ENCODE results near the gene TRIM60. TPM values are rescaled to one million over a fixed set of nuclear protein-coding genes. Genes with fewer than 3 reads are reported as not detected.

The TRIM60 gene
- total RNA-seq, 4 donors from 2014 or later = not detected

DNA sequence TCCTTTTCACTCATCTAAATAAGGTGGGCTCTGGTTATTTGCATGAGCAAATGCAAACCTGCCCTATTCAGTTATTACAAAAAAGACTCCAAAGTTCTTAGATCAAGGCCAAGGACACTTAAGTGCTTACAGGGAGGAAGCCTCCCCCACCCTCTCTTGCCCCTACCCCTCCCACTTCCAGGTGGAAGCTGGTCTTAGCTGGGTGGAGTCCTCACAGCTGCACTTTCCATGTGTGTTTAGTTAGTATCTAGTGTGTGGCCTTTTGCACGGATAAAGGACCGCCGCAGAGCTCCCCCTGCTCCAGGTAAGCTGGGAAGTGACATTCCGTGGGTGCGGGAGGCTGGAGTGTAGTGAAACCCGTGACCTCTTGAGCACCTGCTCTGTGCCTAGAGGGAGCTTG, 21.8 kb downstream of the TRIM60 start, which contains the start of gene TRIM75:
TRIM75 (plus strand) TSS at position 222 of the 400 bp plus-strand sequence. CDS start 5,282 bp downstream, outside the sequence.
- Histone ChIP-seq H3K36me3 (no peaks in the 10 kb centered on the region), H3K9me3 (no peaks in the 10 kb centered on the region), H3K4me1 (no peaks in the 10 kb centered on the region), H3K4me3 (no peak within 1 kb of the TSS), H3K27ac (no peak within 1 kb of the TSS), H3K27me3 (no peaks in the 10 kb centered on the region)
- ATAC-seq = no peak
- WGBS, 2 donors (ENCODE audit: low coverage in 1 of 2) = 0% methylated on average over 1 of the region's 6 CpGs; no CpG with 5 or more reads in 1 of the 2 donors
- TF ChIP-seq, protein P1, sequence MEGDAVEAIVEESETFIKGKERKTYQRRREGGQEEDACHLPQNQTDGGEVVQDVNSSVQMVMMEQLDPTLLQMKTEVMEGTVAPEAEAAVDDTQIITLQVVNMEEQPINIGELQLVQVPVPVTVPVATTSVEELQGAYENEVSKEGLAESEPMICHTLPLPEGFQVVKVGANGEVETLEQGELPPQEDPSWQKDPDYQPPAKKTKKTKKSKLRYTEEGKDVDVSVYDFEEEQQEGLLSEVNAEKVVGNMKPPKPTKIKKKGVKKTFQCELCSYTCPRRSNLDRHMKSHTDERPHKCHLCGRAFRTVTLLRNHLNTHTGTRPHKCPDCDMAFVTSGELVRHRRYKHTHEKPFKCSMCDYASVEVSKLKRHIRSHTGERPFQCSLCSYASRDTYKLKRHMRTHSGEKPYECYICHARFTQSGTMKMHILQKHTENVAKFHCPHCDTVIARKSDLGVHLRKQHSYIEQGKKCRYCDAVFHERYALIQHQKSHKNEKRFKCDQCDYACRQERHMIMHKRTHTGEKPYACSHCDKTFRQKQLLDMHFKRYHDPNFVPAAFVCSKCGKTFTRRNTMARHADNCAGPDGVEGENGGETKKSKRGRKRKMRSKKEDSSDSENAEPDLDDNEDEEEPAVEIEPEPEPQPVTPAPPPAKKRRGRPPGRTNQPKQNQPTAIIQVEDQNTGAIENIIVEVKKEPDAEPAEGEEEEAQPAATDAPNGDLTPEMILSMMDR (IDR thresholded peaks at IDR 0.05) = no peak
- TF ChIP-seq POLR2AphosphoS5 (IDR thresholded peaks at IDR 0.05) (no peak), EP300 (IDR thresholded peaks at IDR 0.05) (no peak), POLR2A (IDR thresholded peaks at IDR 0.05) (no peak)

DNA sequence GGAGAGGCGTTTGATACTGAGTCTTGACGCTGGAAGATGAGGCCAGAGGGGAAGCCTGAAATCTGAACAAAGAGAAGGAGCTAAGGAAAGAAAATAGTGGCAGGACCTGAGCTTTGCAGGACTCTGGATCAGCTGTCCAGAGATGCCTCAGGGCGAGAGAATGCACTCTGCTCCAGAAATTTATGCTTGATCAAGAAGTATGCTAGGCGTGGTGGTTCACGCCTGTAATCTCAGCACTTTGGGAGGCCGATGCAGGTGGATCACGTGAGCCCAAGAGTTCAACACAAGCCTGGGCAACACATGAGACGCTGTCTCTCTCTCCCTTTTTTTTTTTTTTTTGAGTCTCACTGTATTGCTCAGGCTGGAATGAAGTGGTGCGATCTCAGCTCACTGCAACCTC, 23.8 kb downstream of the TRIM60 start:
- no peak for TF ChIP-seq POLR2A (IDR thresholded peaks at IDR 0.05)
- TF ChIP-seq EP300 (IDR thresholded peaks at IDR 0.05) = no peak
- no peak for TF ChIP-seq POLR2AphosphoS5 (IDR thresholded peaks at IDR 0.05)
- TF ChIP-seq, protein P1 (IDR thresholded peaks at IDR 0.05) = no peak
- H3K36me3 ChIP-seq = no peaks in the 10 kb centered on the region
- no peak for ATAC-seq
- no peak overlapping the region for H3K27ac ChIP-seq
- no peak overlapping the region for H3K4me3 ChIP-seq
- WGBS, 2 donors (ENCODE audit: low coverage in 1 of 2) = 95 to 100% methylated on average over 2 to 7 of the region's 9 CpGs
- H3K9me3 ChIP-seq = no peaks in the 10 kb centered on the region
- H3K27me3 ChIP-seq = no peaks in the 10 kb centered on the region
- H3K4me1 ChIP-seq = no peaks in the 10 kb centered on the region

DNA sequence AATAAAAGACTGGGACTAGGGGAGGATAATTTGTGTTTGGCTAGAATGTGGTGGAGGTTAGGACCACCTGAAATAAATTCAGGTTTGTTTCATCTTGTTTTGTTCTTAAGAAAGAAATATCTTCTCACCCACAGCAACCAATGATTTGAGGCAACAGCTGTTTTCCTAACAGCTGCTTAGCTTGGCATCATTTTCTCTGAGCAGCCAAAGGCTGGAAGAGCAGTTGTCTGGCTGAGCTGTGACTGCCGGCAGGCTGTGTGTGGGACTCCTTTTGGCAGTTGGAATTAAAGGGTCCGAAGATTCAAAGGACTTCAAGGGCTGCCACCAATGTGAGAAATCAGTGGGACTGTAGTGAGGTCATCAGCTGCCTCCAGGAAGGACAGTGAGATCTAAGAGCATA, 26.9 kb downstream of the TRIM60 start:
- Histone ChIP-seq H3K4me1 (no peaks in the 10 kb centered on the region), H3K4me3 (no peak overlapping the region), H3K9me3 (no peaks in the 10 kb centered on the region), H3K27ac (no peak overlapping the region), H3K36me3 (no peaks in the 10 kb centered on the region), H3K27me3 (no peaks in the 10 kb centered on the region)
- no peak for ATAC-seq
- WGBS, 2 donors (ENCODE audit: low coverage in 1 of 2) = no CpG with 5 or more reads among the region's 2 CpGs
- TF ChIP-seq POLR2AphosphoS5 (IDR thresholded peaks at IDR 0.05) = no peak
- TF ChIP-seq, protein P1 (IDR thresholded peaks at IDR 0.05) = no peak
- TF ChIP-seq POLR2A (IDR thresholded peaks at IDR 0.05) = no peak
- no peak for TF ChIP-seq EP300 (IDR thresholded peaks at IDR 0.05)

DNA sequence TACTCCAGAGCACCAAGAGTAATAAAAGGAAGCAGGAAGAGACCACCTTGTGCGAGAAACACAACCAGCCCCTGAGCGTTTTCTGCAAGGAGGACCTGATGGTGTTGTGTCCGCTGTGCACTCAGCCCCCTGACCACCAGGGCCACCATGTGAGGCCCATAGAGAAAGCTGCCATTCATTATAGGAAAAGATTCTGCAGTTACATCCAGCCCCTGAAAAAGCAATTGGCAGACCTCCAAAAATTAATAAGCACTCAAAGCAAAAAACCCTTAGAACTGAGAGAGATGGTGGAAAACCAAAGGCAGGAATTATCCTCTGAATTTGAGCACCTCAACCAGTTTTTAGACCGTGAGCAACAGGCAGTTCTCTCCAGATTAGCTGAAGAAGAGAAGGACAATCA, 27.6 kb downstream of the TRIM60 start:
- no peaks in the 10 kb centered on the region for H3K27me3 ChIP-seq
- H3K9me3 ChIP-seq = no peaks in the 10 kb centered on the region
- no peak overlapping the region for H3K27ac ChIP-seq
- no peak overlapping the region for H3K4me3 ChIP-seq
- WGBS, 2 donors (ENCODE audit: low coverage in 1 of 2) = 36 to 60% methylated on average over 1 of the region's 4 CpGs
- TF ChIP-seq POLR2AphosphoS5 (IDR thresholded peaks at IDR 0.05) (no peak), EP300 (IDR thresholded peaks at IDR 0.05) (no peak), POLR2A (IDR thresholded peaks at IDR 0.05) (no peak)
- TF ChIP-seq, protein P1 (IDR thresholded peaks at IDR 0.05) = no peak
- no peaks in the 10 kb centered on the region for H3K4me1 ChIP-seq
- H3K36me3 ChIP-seq = no peaks in the 10 kb centered on the region
- ATAC-seq = no peak

DNA sequence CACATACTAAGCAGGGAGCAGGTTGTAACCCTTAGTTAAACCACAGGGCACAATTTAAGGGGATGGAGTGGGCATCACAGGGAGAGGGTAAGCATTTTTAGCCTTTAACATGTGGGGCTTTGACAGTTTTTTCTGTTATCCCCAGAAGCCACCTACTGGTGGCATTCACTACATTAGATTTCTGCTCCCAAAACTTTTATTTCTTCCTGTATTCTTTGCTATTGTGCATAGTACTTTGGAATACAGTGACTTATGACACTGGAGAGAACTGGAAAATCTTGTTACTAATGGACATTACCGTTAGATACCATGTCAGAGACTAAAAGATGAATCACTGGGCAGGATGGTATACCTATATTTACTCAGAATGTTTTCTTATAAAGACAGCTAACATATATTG, 29.1 kb downstream of the TRIM60 start:
- Histone ChIP-seq H3K4me1 (no peaks in the 10 kb centered on the region), H3K27ac (no peak overlapping the region), H3K36me3 (no peaks in the 10 kb centered on the region), H3K27me3 (no peaks in the 10 kb centered on the region), H3K9me3 (no peaks in the 10 kb centered on the region), H3K4me3 (no peak overlapping the region)
- TF ChIP-seq POLR2A (IDR thresholded peaks at IDR 0.05) = no peak
- no peak for TF ChIP-seq EP300 (IDR thresholded peaks at IDR 0.05)
- TF ChIP-seq, protein P1 (IDR thresholded peaks at IDR 0.05) = no peak
- TF ChIP-seq POLR2AphosphoS5 (IDR thresholded peaks at IDR 0.05) = no peak
- WGBS, 2 donors (ENCODE audit: low coverage in 1 of 2) = 20 to 60% methylated on average over 1 of the region's 1 CpG
- no peak for ATAC-seq
